ENCODE results near the gene GAST.
A peak's percentile ranks its signal among the peaks of the same experiment; 100 is the strongest.
"Not testable (repeated sequence)": the region's sequence is repeated elsewhere in the genome, so short reads cannot be mapped to it uniquely, and the experiment has no call there.

Gene GAST

GRCh38 chr17:41683441-41684007 is 28.6 kb upstream of the GAST start:
- peak in 7 of 58 donors; percentile 13 to 59 (median 30) for DNase-seq

GRCh38 chr17:41684035-41684434 is 28.1 kb upstream of the GAST start:
- no peak for DNase-seq

GRCh38 chr17:41685753-41686152 is 26.4 kb upstream of the GAST start:
- not testable (repeated sequence) for DNase-seq

DNA sequence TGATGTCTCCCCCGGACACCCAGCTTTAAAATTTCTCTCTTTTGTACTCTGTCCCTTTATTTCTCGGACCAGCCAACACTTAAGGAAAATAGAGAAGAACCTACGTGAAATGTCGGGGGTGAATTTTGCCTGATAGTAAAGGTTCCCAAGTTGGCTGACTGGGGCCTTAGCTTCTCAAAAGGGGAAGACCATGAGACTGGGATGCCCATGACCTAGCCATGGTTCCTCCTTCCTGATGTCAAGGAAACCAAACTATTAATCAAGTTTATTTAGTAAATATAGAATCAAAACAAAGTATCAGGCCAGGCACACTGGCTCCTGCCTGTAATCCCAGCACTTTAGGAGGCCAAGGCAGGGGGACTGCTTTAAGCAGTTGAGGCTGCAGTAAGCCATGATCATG is 25.9 kb upstream of the GAST start:
- no peak for DNase-seq

- peak in 27 of 58 donors; percentile 17 to 73 (median 36) for DNase-seq
Measured at GRCh38 chr17:41687828-41688640, 24.1 kb upstream of the GAST start.

- peak; percentile 94 to 100 (median 100) for DNase-seq
Measured at GRCh38 chr17:41688641-41689496, 23.3 kb upstream of the GAST start, which contains the start of gene EIF1. TSS of gene EIF1 (plus strand) at chr17:41688885. CDS start at chr17:41689039, 154 bp downstream.

GRCh38 chr17:41689497-41690299 is 22.4 kb upstream of the GAST start:
- peak in 2 of 58 donors; percentile 12 to 17 for DNase-seq

- DNase-seq = no peak
Measured at GRCh38 chr17:41690497-41690896, 21.6 kb upstream of the GAST start.

GRCh38 chr17:41691031-41691777 is 20.9 kb upstream of the GAST start:
- no peak for DNase-seq

DNA sequence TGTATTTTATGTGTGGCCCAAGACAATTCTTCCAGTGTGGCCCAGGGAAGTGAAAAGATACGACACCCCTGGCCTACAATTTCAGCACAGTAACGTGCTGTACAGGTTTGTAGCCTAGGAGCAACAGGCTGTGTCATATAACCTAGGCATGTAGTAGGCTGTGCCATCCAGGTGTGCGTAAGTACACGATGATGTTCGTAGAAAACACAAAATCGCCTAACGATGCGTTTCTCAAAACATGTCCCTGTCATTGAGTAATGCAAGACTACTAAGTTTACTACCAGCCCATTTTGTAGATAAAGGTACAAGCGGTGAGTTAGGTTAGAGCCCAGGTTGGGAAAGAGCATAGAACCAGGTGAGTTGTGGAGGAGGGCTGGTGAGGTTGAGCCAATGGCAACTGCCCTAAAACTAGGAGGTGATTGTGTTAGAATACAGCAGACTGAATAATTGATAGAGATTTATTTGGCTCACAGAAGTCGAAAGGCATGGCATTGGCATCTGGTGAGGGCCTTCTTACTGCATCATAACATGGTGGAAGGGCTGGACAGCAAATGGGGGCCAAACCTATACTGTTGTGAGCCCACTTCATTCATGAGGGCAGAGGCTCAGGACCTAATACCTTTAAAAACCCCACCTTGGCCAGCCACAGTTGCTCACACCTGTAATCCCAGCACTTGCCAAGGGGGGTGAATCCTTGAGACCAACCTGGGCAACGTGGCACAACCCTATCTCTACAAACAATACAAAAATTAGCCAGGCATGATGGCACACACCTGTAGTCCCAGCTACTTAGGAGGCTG is 19.2 kb upstream of the GAST start:
- no peak for DNase-seq

DNA sequence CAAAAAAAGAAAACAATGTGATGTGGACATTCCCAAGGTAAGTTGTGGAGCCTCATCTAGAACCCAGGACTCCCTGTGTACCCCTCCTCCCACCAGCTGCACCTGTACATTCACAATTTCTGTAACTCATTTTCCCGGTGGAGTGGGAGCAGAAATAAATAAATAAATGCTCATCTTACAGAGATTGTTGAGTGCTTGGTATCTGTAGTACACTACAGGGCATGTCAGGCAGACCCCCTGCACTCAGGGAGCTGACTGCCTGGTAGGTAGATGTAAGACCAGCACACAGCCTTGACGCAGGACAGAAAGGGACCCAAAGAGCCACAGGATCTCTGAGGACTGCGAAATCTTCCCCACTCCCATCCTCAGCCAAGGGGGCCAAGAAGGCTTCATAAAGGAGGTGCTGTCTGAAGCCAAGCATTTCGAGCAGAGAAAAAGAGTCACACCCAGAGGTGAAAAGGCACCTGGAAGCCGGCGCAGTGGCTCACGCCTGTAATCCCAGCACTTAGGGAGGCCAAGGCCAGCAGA is 16.9 kb upstream of the GAST start:
- DNase-seq = no peak

DNA sequence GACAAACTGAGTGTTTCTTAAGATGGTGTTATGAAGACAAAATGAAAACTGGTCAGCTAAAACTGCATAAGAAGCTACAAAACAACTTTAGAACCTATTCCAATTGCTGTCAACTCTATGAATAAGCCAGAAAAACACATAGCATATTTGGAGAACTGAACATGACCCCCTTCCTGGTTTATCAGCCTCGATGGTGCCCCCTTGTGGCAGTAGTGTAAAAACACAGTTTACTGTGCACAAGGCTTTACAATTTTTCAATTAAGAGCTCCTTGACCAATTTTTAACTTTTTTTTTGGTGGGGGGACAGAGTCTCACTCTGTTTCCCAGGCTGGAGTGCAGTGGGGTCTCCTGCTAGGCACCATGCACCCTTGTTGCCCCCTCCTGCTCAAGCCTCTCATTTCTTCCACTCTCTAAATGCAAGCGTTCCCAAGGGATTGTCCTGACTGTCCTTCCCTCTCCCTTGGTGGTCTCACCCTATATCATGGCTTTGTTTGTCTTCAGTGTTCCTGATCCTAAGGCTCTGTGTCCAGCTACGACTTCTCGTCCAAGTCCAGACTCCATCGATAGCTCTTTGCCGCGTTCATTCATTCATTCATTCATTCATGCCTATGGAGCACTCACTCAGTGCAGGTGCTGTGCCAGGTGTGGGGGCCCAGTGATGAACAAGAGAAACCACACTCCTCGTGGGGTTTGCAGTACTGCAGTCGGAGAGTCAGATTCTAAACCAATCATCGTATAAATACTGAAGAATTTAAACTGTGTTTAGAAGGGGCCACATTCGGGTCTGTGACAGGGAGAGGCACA is 16.0 kb upstream of the GAST start:
- DNase-seq = peak in 20 of 58 donors; percentile 4 to 57 (median 26)

GRCh38 chr17:41697122-41697962 is 14.8 kb upstream of the GAST start:
- DNase-seq = peak in 23 of 58 donors; percentile 7 to 67 (median 32)

GRCh38 chr17:41700843-41701242 is 11.3 kb upstream of the GAST start:
- not testable (repeated sequence) for DNase-seq

- no peak for DNase-seq
Measured at GRCh38 chr17:41702712-41703111, 9.4 kb upstream of the GAST start.

DNA sequence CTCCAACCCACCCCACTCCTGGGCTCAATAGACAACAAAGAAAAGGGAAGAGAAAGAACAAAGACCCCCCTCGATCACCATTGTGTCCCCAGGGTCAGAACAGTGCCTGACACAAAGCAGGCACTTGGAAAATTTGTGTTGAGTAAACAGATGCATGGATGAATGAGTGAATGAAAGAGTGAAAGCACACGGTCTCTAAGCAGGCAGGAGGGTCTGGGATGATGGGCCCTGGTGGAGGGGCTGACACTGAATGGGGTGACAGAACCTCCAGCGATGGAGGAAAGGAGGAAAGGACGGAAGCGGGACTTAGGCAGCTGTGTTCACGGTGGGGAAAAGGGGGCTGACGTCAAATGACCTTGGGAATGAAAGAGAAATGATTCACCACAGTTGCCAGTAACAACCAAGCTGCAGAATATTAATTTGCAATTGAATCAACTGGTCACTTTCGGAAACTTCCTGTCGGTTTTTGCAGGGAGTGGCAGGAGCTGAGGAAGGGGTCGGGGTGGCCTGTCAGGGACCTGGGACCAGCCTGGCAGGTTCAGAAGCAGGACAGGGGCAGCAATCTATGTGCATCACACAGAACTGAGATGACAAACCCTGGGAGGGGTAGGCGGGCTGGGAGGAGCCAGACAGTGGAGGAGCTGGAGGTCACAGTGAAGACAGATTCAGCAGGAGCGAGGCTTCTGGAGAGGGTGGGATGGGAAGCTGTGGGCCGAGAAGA is 6.7 kb upstream of the GAST start:
- DNase-seq = peak in 2 of 58 donors; percentile 27 to 31
